Kidney tubule cell (primary cell): ENCODE results near the gene DPH1.

Source experiments
- DNase-seq: peaks from one replicate; pipeline ENCODE4 v3.0.0-alpha.2; 2018; ENCODE audit warnings: low spot score

DPH1 gene

DNA sequence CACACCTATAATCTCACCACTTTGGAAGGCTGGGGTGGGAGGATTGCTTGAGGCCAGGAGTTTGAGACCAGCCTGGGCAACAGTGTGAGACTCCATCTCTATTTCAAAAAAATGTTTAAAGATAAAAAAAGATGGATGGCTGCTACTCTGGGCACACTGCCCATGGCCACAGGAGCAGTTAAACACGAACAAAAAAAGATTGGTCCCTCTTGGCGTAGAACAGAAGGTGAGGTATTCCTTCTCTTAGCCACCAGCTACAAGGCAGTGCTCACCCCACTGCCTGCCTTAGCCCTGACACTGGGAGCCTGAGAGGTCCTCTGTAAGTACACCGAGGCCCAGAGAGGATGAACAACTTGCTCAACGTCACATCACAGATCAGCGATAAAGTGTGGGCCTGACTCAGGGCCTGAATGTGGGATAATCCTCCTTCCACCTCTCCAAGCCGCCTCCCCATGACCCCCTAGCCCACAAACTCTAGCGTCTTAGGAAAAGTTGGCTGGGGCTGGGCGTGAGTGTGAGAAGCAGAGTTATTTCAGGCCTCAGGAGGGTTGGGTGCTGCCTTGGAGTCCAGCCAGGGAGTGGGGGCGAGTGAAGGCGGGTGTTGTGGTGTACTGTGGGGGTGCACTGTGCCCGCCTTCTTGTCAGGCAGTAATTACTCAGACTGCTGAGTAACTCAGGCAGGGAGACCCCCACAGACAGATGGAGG is 2.3 kb upstream of the DPH1 start:
- DNase-seq = no peak

DNA sequence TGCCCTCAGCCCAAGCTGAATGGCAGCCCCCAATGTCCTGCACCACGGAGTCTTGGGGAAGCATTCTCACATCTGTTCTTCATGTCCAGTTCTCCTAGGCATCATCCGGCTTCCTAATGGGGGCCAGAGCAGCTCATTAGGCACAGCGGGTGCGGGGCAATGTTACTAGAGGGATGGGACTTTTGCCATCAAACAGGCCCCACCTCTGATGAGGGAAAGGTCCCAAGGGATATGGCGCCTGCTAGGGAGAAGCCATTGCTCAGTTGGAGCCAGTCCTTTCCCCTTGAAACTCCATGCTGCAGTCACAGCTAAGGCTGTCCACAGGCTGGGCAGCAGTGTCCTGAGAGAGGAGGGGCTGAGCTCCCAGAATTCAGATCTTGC is 1.7 kb upstream of the DPH1 start:
- no peak for DNase-seq

- DNase-seq = no peak
These were observed 1.2 kb upstream of the DPH1 start for GRCh38 chr17:2028737-2029136.

DNA sequence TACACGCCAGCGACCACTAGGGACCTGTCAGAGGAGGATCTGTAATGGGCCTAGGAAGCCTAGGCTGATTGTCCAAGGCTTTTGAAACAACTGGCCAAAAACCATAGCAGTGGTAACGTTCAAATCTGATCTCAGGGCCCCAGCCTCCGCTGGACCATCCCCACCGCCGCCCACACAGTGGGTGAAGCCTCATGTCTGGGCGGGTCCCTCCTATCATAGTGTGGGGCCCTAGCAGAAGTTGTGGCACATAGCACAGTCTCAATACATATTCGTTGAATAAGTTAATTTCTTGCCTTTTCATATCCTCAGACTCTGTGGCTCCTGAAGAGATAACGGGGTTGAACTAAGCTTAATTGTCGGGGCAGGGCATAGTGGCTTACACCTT is 818 bp downstream of the DPH1 start:
- no peak for DNase-seq

DNA sequence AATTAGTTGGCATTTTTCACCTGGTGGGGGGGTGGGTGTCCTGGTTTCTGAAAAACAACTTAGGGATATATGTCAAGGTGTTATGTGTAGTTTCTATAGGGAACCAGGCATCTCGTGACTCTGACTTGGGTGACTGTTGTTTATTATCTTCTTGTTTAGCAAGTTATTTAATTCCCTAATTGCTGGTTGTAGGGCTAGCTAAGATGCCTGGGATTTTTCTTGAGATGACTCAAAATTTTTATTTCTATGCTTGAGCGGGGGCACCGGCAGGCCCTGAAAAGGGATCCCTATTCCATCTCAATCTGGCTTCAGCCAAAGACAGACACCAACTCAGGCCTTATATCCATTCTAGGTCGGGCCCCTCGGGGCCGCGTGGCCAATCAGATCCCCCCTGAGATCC is 3.2 kb downstream of the DPH1 start:
- DNase-seq = no peak

- peak; percentile 87 for DNase-seq
These were observed 4.2 kb downstream of the DPH1 start for GRCh38 chr17:2034157-2034556.

- peak; percentile 83 for DNase-seq
These were observed 5.0 kb downstream of the DPH1 start for GRCh38 chr17:2034806-2035540.

- no peak for DNase-seq
These were observed 5.9 kb downstream of the DPH1 start for GRCh38 chr17:2035541-2036488.

- DNase-seq = no peak
These were observed 7.2 kb downstream of the DPH1 start for GRCh38 chr17:2037155-2037554.

DNA sequence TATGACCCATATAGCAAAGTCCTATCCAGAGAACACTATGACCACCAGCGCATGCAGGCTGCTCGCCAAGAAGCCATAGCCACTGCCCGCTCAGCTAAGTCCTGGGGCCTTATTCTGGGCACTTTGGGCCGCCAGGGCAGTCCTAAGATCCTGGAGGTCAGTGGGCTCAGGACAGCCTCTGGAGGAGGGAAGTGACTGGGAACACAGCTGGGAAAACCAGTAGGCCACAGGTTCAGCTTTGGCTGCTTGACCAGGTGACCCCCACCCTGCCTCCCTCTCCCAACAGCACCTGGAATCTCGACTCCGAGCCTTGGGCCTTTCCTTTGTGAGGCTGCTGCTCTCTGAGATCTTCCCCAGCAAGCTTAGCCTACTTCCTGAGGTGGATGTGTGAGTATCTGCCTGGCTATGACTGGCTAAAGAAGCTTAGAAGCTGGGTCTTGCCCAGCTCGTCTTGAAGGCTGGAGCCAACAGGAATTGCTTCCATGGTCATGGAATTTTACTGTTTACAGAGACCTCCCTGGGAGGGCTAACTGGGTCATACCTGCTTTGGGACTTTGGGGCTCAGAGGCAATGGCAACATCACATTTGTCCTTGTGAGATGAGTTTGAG is 10.4 kb downstream of the DPH1 start:
- DNase-seq = no peak

GRCh38 chr17:2040942-2041560 is 11.1 kb downstream of the DPH1 start:
- no peak for DNase-seq

GRCh38 chr17:2041561-2042389 is 11.8 kb downstream of the DPH1 start, which contains the start of gene OVCA2:
OVCA2 (plus strand) TSS chr17:2042022; CDS start chr17:2042048, 26 bp downstream.
- DNase-seq = peak; percentile 95

DNA sequence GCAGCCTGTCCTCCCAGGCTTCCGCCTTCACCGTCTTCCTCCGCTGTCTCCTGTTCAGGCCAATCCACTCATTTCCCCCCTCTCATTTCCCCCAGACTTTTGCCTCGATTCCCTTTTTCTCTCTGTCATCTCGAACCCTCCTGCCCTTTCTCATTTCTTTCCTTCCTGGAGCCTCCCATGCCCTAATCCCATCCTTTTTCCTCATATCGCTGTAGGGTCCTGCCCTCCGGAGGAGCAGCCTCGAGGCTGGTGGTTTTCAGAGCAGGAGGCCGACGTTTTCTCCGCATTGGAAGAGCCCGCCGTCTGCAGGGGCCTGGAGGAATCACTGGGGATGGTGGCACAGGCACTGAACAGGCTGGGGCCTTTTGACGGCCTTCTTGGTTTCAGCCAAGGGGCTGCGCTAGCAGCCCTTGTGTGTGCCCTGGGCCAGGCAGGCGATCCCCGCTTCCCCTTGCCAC is 12.5 kb downstream of the DPH1 start:
- peak; percentile 34 for DNase-seq

- no peak for DNase-seq
These were observed 13.0 kb downstream of the DPH1 start for GRCh38 chr17:2042933-2043332.

DNA sequence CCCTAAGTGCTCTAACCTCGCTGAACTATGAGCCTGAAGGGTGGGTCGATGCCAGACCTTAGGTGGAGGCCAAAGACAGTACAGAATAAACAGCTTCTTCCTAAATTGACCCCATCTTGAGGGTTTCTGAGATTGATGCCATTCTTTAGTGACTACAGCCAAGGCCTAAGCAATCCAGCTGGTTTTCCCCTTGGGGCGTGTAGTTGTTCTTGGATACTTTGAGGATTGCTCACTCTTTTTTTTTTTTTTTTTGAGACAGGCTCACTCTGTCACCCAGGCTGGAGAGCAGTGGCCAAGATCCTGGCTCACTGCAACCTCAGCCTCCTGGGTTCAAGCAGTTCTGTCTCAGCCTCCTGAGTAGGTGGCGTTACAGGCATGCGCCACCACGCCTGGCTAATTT is 13.8 kb downstream of the DPH1 start:
- peak; percentile 80 for DNase-seq

DNA sequence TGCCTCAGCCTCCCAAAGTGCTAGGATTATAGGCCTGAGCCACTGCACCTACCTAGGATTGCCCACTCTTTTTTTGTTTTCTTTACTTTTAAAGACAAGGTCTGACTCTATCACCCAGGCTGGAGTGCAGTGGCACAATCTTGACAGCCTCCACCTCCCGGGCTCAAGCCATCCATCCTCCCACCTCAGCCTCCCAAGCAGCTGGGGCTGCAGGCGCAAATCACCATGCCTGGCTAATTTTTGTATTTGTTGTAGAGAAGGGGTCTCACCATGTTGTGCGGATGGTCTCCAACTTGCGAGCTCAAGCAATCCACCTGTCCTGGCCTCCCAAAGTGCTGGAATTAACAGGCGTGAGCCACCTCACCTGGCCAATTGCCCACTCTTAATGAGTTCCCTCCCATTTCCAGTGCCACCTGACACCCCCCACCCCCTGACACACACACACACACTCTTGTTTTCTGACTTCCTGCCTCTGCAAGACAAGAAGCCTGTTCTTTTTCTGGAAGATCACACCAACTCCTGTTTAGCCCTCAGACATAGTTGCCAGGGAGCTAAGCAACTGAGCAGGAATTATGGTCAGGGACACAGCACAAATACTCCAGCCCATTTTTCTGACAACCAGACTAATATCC is 14.4 kb downstream of the DPH1 start:
- no peak for DNase-seq

DNA sequence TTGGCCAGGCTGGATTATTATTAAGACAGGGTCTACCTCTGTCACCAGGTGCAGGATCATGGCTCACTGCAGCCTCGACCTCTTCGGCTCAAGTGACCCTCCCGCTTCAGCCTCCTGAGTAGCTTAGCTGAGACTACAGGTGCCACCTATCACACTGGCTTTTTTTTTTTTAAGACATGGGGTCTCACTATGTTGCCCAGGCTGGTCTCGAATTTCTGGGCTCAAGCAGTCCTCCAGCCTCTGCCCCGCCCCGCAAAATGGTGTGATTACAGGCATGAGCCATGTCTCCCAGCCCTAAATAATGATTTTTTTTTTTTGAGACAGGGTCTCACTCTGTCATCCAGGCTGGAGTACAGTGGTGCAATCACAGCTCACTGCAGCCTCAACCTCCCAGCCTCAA is 17.6 kb downstream of the DPH1 start:
- no peak for DNase-seq

- DNase-seq = no peak
These were observed 18.9 kb downstream of the DPH1 start for GRCh38 chr17:2048805-2049204.

- DNase-seq = peak; percentile 84
These were observed 19.7 kb downstream of the DPH1 start for GRCh38 chr17:2049333-2050299.
